Esophagus squamous epithelium (tissue), 5 donors: ENCODE data around the gene MED15. TPM values are rescaled to one million over a fixed set of nuclear protein-coding genes. Genes with fewer than 3 reads are reported as not detected.

Source experiments
- DNase-seq: peaks from one replicate; lab custom pipeline; 2025; lab: John Stamatoyannopoulos, UW
- H3K27ac ChIP-seq, 4 donors: fragments of 200-600 bp; sonication (generic); one replicate each; pipeline ENCODE4 v1.5.1; 2016 to 2019; ENCODE audit warnings: mild to moderate bottlenecking in 1 of 4
- H3K27me3 ChIP-seq, 4 donors: fragments of 200-600 bp; sonication (generic); 1 replicate in 3 of 4; 2 replicates in 1 of 4; pipeline versions ENCODE4 v1.5.1 to v1.6.0; 2017 to 2021; ENCODE audit warnings: antibody characterized with exemption in 1 of 4
- H3K36me3 ChIP-seq, 3 donors: fragments of 200-600 bp; sonication (generic); one replicate each; pipeline ENCODE4 v1.5.1; 2016 to 2019
- H3K4me1 ChIP-seq, 3 donors: fragments of 200-600 bp; sonication (generic); one replicate each; pipeline ENCODE4 v1.5.1; 2017 to 2019
- H3K4me3 ChIP-seq, 4 donors: fragments of 200-600 bp; sonication (generic); 1 replicate in 3 of 4; 2 replicates in 1 of 4; pipeline ENCODE4 v1.5.1; 2016 to 2019; ENCODE audit warnings: mild to moderate bottlenecking in 2 of 4, moderate library complexity in 1 of 4
- H3K9me3 ChIP-seq, 3 donors: fragments of 200-600 bp; sonication (generic); one replicate each; pipeline ENCODE4 v1.5.1; 2016 to 2019
- CTCF ChIP-seq, 6 experiments: fragments of 450-650 bp in 4 of 6; fragments of 200-600 bp in 2 of 6; sonication (generic) in 2 of 6; IDR thresholded peaks; one replicate each; pipeline ENCODE4 v1.5.1; 2016 to 2019; ENCODE audit warnings: antibody characterized with exemption in 6 of 6, mild to moderate bottlenecking in 4 of 6, moderate library complexity in 4 of 6
- POLR2A ChIP-seq, 4 donors: fragments of 450-650 bp; IDR thresholded peaks; one replicate each; pipeline ENCODE4 v1.6.1; 2017; ENCODE audit warnings: antibody characterized with exemption in 4 of 4, mild to moderate bottlenecking in 4 of 4, moderate library complexity in 3 of 4
- WGBS, 2 donors: methylation state at CpG; one replicate each; pipeline ENCODE4 v1.1.5; 2018; 5-methylcytosine and 5-hydroxymethylcytosine counted together
- intact Hi-C: fragments of 100-400 bp; cut with DNase I; formaldehyde crosslinking; loops from one replicate; pipeline ENCODE4 v1.15.0; 2022
- total RNA-seq, 4 donors: library from RNA; depleted of rRNA; stranded (reverse); fragments of >200 nt; gene quantifications; one replicate each; pipeline ENCODE4 v1.1.0, GENCODE V29; 2016
- donor health status: DM: yes; HTN: yes; CAD: no.

MED15 gene
- total RNA-seq, 4 donors from 2014 or later: 31.6 to 51.4 (median 46.1) TPM

- peak overlapping the region in 3 of 4 donors; percentile 7 to 55 (median 23) for H3K27ac ChIP-seq
- 33% methylated on average over 3 of the region's 7 CpGs; no CpG with 5 or more reads in 1 of the 2 donors for WGBS, 2 donors
- H3K9me3 ChIP-seq: no peaks in the 10 kb centered on the region
- H3K27me3 ChIP-seq: no peaks in the 10 kb centered on the region
- DNase-seq: no peak
- no peak overlapping the region for H3K4me3 ChIP-seq
- peaks cover 16 to 47% (median 34%) of the 10 kb centered on the region in 3 donors for H3K36me3 ChIP-seq
- intact Hi-C loops: no loop called here
- H3K4me1 ChIP-seq: peaks cover 24 to 90% (median 61%) of the 10 kb centered on the region in 3 donors
- TF ChIP-seq POLR2A (IDR thresholded peaks at IDR 0.05) (no peak), CTCF (IDR thresholded peaks at IDR 0.05) (no peak)
Measured at GRCh38 chr22:20588092-20588842, 80.9 kb downstream of the MED15 start.

GRCh38 chr22:20588843-20589581 is 81.6 kb downstream of the MED15 start:
- 42% methylated on average over 3 of the region's 13 CpGs; no CpG with 5 or more reads in 1 of the 2 donors for WGBS, 2 donors
- Histone ChIP-seq H3K27ac (peak overlapping the region in 2 of 4 donors; percentile 23 to 55), H3K4me1 (peaks cover 24 to 82% (median 61%) of the 10 kb centered on the region in 3 donors), H3K9me3 (no peaks in the 10 kb centered on the region), H3K36me3 (peaks cover 9 to 40% (median 30%) of the 10 kb centered on the region in 3 donors), H3K4me3 (no peak overlapping the region), H3K27me3 (no peaks in the 10 kb centered on the region)
- TF ChIP-seq POLR2A (IDR thresholded peaks at IDR 0.05): no peak
- no peak for TF ChIP-seq CTCF (IDR thresholded peaks at IDR 0.05)
- intact Hi-C loops: no loop called here
- no peak for DNase-seq

GRCh38 chr22:20589614-20590476 is 82.4 kb downstream of the MED15 start:
- no peak for TF ChIP-seq POLR2A (IDR thresholded peaks at IDR 0.05)
- no peak for TF ChIP-seq CTCF (IDR thresholded peaks at IDR 0.05)
- Histone ChIP-seq H3K9me3 (no peaks in the 10 kb centered on the region), H3K27ac (no peak overlapping the region), H3K4me3 (no peak overlapping the region), H3K36me3 (peaks cover 8 to 32% (median 22%) of the 10 kb centered on the region in 3 donors), H3K4me1 (peaks cover 22 to 74% (median 58%) of the 10 kb centered on the region in 3 donors), H3K27me3 (no peaks in the 10 kb centered on the region)
- intact Hi-C loops: no loop called here
- DNase-seq: no peak
- 80 to 92% methylated on average over 1 to 8 of the region's 15 CpGs for WGBS, 2 donors

GRCh38 chr22:20590477-20591294 is 83.3 kb downstream of the MED15 start:
- intact Hi-C loops: no loop called here
- peaks cover 4 to 23% (median 15%) of the 10 kb centered on the region in 3 donors for H3K36me3 ChIP-seq
- WGBS, 2 donors: 35 to 84% methylated on average over 4 to 6 of the region's 9 CpGs
- no peak for DNase-seq
- no peaks in the 10 kb centered on the region for H3K9me3 ChIP-seq
- TF ChIP-seq POLR2A (IDR thresholded peaks at IDR 0.05) (no peak), CTCF (IDR thresholded peaks at IDR 0.05) (no peak)
- no peak overlapping the region for H3K27ac ChIP-seq
- peaks cover 14 to 65% (median 49%) of the 10 kb centered on the region in 3 donors for H3K4me1 ChIP-seq
- H3K4me3 ChIP-seq: no peak overlapping the region
- H3K27me3 ChIP-seq: no peaks in the 10 kb centered on the region
